ENCODE results near the gene CAPN14.

- no peak for TF ChIP-seq CTCF (IDR thresholded peaks at IDR 0.05)
- TF ChIP-seq POLR2AphosphoS5 (IDR thresholded peaks at IDR 0.05) = no peak
- no peak for TF ChIP-seq POLR2A (IDR thresholded peaks at IDR 0.05)
These were observed 581 bp downstream of the CAPN14 start for GRCh38 chr2:31216734-31217133.

All from transverse colon (tissue), 4 donors.